Superior temporal gyrus (tissue), 1 donor: ENCODE data around the gene SLIT3.

Experiments
- DNase-seq: peaks from one replicate; pipeline ENCODE4 v3.0.0-alpha.2; 2016; ENCODE audit errors: extremely low spot score

SLIT3 gene

DNA sequence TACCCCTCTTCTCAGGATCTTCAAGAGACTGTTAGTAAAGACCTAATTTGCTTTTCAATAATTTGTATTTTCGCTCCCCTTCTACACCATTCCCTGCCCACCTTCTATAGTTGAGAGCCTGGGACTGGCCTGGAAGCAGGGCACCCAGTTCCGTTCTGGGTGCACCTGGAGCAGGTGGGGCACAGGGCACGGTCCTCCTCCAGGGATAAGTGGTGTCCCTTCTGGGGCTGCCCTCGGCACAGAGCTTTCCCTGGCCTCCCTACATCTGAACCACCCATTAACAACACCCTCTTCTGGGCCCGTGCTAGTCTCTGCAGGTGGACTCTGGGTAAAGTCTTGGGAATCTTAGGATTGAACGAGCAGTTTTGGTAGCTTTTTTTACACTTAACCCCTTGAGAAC, 628.9 kb downstream of the SLIT3 start:
- no peak for DNase-seq

DNA sequence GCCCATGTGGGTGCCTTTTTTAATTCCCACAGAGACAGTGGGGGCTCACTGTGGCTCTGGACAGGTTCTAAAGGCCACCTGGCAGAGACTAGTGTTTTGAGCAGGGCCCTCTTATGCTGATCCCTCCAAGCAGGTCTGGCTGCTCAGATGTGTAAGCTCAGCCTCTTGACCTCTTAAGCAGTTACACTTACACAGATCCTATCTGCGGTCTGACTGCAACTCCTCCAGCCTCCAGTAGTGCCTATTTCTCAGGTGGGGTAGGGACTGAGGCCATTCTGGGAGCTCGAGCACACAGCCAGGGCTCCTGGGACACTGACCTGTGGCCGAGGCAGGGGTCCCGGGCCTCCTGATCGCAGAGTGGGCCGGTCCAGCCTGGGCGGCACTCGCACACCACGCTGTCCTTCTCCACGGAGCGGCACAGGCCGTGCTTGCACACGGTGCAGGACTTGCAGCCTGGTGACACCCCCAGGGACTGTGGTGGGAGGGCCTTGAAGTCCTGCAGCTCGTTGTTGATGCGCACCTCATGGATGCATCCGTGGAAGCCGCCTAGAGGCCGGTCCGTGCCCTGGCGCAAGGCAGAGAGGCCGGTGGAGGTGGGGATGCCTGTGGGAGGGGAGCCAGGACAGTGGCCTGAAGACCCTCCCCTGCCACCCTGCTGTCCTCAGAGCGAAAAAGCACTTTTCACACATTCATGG, 629.9 kb downstream of the SLIT3 start:
- no peak for DNase-seq

DNA sequence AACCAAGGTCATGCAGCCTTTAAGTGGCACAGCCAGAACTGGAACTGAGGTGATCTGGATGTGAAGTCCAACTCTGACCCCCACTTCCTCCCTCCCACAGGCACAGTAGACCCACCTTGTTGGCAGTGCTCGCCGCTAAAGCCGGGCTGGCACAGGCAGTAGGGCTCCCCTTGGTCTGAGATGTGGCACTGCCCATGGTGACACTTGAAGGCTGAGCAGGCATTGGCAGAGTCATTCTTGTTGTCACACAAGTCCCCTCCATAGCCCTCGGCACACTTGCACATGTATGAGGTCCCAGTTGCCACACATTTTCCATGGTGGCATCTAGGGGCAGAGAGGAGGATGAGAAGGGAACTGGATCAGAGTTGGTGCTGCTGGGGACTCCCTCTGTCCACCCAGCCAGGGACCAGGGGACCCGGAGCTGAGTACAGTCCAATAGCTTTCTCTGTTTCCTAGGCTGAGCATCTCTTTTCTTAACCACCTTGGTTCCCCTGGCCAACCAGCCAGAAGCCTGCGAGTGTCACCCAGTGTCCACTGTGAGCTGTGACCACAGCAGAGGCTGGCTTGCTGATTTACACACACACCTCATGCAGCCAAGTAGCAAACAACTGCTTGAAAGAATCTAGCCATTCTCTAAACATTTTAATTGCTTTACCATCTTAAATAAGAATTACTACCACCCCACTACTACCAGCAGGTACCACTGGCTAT, 631.1 kb downstream of the SLIT3 start:
- DNase-seq, result no peak

DNA sequence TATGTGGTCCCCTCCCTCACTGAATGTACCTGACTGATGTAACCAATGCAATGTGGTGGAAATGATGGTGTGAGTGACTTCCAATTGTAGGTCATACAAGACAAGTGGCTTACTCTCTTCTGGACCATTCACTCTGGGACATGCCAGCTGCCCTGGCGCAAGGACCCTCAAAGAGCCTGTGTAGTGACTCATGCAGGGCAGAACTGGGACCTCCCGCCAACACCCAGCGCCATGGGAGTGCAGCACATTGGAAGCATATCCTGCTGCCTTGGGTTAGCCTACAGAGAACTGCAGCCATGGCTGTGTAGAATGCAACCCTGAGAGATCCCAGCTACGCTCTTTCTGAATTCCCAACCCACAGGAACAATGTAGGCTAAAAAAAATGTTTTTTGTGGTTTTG, 631.8 kb downstream of the SLIT3 start:
- no peak for DNase-seq

DNA sequence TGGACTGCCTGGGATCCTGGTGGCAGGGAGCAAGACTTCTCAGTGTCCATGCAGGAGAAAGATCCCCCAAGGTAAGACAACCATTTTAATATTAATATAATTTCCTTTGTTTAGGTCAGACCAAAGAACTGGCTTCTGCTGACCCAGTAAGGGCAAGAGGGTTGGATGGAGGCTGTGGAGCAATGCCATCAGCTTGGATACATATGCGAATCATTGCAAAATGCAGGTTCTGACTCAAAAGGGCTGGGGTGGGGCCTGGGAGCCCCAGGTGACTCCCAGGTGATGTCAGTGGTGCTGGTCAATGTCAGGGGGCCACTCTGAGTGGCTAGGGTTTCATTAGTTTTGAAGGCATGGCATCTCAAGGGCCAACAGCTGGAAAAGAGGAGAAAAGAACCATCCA, 632.9 kb downstream of the SLIT3 start:
- no peak for DNase-seq

DNA sequence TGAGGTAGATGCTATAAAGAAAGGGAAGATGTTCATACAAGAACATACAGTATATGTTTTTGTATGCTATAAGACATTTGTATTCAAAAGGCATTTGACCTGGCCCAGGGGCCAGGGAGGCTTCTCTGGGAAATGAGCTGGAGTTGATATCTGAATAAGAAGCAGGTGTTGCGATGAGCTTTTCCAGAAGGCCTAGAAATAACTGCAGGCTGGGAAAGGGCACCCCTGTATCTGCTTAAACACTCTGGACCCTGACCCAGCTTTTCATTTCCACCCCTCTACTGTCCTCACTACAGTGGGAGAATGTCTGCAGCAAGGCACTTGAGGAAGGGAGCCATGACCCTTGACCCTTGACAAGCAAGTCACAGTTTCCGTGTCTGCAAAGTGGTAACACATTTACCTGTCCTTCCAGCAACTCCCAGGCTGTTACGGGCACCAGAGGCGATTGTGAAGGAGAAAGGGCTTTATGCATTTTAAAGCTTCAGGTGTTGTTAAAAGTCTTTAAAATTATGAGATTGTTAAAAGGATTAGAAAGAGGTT, 633.6 kb downstream of the SLIT3 start:
- no peak for DNase-seq

DNA sequence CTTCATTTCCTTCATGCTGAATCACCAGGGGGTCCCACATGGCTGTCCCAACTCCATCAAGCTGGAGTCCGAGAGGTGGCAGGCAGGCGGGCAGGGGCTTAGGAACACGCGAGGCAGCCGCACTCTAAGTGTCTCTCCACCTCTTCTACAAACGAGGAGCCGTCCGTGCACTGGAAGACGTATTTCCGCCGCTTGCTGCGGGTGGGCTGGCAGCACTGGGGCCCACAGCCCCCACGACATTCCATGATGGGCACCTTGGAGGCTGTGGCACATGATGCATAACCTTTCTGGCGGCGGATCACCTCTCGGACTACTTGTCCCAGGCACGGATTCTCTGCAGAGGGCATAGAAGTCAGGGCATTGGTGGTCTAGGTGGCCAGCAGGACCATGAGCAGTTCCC, 634.6 kb downstream of the SLIT3 start:
- DNase-seq, result no peak

DNA sequence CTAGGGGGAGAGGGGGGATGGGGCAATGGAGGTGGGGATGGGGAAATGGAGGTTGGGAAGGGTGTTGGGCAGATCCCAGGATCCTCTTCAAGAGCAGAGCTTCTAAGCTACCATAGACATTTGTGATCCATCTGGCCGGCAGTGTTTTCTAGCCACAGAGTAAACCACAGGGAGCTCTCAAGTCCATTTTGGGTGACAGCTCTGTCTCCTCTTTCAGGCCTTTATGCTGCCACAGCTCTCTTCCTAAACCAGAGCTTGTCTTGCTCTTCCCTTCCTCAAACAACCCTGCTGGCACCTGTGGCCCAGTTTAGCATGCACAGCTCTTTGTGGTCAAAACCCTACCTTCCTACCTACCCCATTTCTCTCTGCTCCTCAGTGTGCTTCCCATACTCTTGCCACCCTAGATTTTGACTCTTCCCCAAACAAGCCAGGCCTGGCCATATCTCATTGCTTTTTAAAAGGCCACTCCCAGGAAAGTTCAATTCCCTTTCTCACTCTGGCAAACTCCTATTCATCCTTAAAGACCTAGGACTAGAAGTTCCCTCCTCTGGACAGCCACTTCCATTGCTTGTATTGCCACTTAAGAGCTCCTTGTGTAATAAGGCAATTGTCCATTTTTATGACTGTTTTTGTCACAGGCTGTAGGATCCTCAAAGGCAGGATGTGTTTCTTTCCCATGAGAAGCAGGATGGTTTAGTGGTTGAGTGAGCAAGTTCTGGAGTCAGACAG, 637.5 kb downstream of the SLIT3 start:
- DNase-seq, result no peak

DNA sequence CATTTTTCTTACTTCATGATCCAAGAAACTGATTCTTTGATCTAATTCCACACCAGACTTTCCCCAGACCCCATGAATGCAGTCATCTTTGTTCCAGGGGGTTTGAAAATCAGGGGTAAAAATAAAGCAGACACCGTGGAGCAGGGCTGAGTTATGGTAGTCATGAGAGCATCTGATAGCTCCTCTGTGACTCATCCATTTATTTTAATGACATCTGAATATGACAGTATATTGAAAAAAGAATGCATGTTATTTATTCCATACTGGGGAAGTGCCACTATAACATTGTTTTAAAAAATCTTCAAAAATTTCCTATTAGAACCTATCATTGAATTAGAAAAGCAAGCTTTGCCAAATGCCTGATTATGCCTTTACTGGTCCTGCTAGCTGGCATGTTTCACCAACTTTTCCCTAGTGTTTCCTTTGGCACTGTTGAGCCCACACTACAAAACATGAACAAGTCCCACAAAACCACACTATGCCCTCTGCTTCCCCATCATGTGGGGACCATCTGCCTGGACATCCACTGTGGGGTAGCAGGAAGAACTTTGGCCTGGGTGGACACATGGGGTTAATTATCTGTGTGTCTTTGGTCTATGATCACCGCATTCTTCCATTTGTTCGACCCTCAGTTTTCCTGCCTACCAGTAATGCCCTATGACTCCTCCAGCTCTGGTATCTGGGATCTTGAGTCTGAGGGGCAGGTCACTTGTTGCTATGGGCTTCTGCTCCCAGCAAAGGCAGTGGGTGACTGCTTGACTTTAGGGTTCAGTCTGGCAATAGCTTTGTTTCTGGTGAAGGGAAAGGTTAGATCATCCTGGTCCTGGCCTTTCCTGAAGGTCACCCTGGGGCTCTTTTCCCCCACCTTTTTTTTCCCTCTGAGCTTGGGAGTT, 639.1 kb downstream of the SLIT3 start:
- DNase-seq, result no peak

DNA sequence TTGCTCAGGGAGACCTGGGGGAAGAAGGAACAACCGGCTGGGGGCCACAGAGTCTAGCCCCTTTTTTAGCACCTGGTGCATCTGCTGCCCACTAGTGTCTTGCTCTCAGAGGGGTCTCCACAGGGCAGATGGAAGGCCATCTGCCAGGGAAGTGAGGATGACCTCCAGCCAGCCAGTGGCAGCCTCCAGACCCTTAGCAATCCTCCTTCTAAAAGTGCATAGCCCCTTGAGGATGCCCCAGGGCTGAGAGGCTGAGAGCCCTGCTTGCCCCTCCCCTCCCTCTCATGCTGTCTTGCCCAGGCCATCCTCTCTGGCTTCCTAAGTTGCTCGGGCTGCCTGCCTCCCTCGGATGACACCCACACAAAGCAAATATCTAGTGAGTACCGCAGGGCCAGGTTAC, 640.2 kb downstream of the SLIT3 start:
- DNase-seq, result no peak

DNA sequence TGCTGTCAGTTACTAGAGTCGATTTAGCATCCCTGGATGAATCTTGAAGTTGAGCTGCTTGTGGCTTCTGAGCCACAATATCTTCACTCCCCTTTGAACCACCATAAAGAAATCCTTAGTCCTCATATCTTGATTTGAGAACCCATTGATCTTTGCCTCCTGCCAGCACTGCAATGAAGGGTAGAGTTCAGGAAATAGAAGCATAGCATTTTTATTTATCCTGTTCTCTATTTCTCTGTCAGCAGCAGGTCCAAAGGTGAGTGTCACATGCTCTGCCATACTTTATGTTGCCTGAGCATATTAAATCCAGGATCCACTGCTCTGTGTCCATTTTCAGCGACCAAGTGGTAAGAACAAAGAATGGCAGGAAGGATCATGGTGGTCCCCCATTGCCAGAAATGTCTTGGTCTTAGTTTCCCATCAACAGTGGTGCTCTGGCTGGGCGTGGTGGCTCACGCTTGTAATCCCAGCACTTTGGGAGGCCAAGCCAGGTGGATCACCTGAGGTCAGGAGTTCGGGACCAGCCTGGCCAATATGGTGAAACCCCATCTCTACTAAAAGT, 641.6 kb downstream of the SLIT3 start:
- DNase-seq, result no peak

DNA sequence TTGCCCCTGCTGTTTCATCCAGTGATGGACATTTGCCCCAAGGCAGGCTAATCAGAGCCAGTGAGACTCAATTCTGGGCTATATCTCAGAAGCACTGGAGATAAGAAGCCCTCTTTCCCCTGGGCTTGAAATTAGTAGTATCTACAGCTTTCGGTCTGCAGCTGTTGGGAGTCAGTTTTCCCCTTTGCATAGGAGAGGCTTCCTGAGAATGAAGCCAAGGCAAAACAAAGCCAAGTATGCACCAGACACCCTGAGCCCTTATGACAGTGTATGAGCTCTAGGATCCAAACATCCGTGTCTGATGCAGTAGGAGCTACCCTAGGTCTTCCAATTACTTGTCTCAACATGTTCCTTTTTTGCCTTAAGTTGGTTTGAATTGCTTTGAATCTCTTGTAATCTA, 642.5 kb downstream of the SLIT3 start:
- no peak for DNase-seq

DNA sequence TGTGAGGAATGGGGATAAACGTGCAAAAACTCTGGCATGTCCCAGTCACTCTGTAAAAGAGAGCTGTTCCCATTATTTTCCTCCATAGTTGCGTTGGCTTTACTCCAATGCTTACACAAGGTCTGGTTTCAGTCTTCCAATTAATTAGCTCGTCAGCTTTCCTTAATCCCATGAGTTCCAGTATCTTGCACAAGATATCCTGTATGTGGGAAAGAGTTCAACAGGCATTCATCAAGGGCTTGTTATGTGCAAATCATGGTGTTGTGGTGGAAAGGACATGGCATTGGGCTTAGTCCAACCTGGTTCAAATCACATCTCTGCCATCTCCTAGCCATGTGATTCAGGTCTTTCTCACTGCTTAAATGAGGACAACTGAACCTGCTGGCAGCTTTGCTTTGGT, 644.3 kb downstream of the SLIT3 start:
- no peak for DNase-seq

DNA sequence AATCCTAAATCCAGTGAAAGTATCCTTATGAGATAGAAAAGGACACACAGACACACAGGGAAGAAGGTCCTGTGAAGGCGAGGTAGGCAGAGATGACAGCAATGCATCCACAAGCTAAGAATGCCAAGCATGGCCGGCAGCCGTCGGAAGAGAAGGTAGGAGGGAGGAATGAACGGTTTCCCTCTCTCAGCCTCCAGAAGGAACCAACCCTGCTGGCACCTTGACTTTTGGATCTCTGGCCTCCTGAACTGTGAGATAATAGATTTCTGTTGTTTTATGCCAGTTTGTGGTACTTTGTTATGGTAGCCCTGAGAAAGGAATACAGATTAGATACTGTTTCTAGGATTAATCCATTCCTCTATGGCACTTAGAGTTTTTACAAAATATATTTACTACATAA, 645.6 kb downstream of the SLIT3 start:
- DNase-seq, result no peak

DNA sequence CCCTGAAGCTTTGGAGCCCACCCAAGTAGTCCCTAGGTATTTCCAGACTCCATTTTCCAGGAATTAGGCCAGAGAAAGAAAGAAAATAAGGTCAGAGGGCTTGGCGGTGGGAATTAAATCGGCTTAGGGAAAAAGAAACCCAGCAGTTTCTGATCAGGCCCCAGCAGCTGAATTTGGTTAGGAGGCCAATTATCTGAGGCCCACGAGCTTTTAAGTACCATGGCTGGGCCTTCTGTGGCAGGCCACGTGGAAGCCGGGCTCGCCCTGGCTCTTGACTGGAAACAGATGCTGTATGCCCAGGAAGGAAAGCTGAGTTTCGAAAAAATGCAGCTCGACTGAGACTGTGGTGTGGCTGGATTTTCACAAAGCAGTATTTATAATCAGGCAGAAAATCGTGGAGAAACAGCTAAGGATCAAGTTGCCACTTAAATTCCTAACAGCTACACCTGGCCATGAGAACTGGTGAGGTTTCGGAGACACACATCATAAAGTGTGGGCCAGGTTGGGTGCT, 646.7 kb downstream of the SLIT3 start:
- DNase-seq, result no peak

DNA sequence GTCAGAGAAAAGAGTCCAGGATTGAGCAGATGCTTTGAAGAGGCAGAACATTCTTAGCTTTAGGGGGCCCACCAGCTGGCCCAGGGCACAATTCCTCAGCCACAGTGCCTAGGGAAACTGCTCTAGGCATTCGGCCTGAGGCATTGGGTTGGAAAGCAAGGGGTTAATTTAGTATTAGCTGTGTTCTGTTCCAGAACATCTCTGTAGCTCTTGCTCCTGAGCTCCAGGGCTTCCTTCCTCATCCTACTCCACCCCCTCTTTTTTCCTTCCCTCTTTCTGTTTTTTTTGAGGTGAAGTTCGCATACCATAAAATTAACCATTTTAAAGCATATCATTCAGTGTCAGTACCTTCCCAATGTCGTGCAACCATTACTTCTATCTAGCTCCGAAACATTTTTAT, 647.3 kb downstream of the SLIT3 start:
- DNase-seq, result no peak

DNA sequence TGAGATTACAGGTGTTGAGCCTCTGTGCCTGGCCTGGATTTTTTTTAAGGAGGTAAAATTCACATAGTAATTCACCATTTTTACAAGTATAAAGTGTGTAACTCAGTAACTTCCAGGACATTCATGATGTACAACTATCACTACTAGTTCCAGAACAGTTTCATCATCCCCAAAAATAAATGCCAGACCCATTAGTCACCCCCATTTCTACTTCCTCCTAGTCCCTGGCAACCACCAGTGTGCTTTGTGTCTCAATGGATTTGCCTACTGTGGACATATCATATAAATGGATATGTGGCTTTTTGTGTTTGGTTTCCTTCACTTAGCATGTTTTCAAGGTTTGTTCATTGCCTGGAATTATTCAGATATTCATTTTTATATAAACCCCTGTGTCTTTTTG, 649.3 kb downstream of the SLIT3 start:
- no peak for DNase-seq

DNA sequence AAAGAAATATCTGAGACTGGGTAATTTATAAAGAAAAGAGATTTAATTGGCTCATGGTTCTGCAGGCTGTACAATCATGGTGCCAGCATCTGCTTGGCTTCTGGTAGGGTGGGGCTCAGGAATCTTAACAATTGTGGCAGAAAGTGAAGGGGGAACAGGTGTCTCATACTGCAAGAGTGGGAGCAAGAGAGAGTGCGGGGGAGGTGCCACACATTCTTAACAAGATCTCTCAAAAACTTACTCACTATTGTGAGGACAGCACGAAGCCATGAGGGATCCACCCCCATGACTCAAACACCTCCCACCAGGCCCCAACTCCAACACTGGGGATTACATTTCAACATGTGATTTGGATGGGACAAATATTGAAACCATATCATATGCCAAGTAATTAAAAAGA, 651.6 kb downstream of the SLIT3 start:
- DNase-seq, result no peak

DNA sequence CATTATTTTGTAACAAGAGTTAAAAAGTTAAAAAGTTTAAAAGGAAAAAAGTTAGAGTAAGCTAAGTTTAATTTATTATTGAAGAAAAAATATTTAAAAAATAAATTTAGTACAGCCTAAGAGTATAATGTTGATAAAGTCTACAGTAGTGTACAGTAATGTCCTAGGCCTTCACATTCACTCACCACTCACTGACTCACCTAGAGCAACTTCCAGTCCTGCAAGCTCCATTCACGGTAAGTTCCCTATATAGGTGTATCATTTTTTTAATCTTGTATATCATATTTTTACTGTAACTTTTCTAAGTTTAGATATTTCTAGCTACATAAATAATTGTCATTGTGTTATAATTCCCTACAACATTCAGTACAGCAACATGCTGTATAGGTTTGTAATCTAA, 652.4 kb downstream of the SLIT3 start:
- DNase-seq, result no peak

DNA sequence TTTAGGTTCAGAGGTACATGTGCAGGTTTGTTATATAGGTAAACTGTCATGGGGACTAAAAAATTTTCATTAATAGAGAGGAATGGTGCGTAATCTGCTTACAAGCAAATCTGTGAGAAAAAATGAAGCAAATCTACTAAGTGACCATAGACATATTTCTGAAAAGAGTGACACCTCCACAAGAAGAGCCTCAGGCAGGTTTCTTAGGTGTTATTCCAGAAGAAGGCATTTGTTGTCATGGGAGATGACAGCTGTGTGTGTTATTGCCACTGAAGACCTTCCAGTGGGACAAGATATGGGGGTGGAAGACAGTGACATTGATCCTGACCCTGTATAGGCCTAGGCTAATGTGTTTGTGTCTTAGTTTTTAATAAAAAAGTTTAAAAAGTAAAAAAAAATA, 652.9 kb downstream of the SLIT3 start:
- DNase-seq, result no peak

DNA sequence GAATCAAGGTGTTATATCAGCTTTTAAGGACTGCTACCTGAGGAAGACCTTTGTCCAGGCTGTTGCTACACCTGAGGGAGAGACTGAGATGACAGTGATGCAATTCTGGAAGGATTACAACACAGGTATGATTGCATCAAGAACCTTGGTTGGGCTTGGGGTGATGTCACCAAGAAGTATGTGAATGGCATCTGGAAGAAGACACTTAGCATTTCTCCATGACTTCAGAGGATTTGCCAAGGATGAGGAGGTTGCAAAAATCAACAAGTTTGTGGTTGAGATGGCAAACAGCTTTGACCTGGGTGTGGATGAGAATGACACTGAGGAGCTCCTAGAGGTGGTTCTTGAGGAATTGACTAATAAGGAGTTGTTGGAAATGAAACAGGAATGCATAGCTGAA, 653.9 kb downstream of the SLIT3 start:
- no peak for DNase-seq
